H9 (cell line): ENCODE measurements around the gene PIAS4. TPM values are rescaled to one million over a fixed set of nuclear protein-coding genes. Genes with fewer than 3 reads are reported as not detected.

Source experiments
- DNase-seq: peaks from one replicate; pipeline ENCODE4 v3.0.0-alpha.2; 2017
- H2AFZ ChIP-seq: one replicate; pipeline ENCODE4 v1.6.1; 2013; ENCODE audit warnings: mild to moderate bottlenecking, low read length, control low read depth, moderate library complexity
- H2AK5ac ChIP-seq: 2 replicates; pipeline ENCODE4 v1.6.1; 2013; ENCODE audit warnings: low read length, control low read depth, mixed read lengths; ENCODE audit not compliant: insufficient read length
- H2BK120ac ChIP-seq: one replicate; pipeline ENCODE4 v1.6.1; 2013; ENCODE audit warnings: low read depth, mild to moderate bottlenecking, low read length, control low read depth, inconsistent platforms; ENCODE audit not compliant: poor library complexity, severe bottlenecking
- H2BK12ac ChIP-seq: 2 replicates; pipeline ENCODE4 v1.6.1; 2013; ENCODE audit warnings: low read length, control low read depth, mixed read lengths, low read depth; ENCODE audit not compliant: insufficient read length
- H2BK15ac ChIP-seq: 2 replicates; pipeline ENCODE4 v1.6.1; 2013; ENCODE audit warnings: low read depth, low read length, control low read depth
- H2BK20ac ChIP-seq: one replicate; pipeline ENCODE4 v1.6.1; 2013; ENCODE audit warnings: low read depth, mild to moderate bottlenecking, low read length, control low read depth, inconsistent platforms; ENCODE audit not compliant: poor library complexity, severe bottlenecking
- H2BK5ac ChIP-seq: 2 replicates; pipeline ENCODE4 v1.6.1; 2013; ENCODE audit warnings: low read length, control low read depth, mixed read lengths; ENCODE audit not compliant: insufficient read length
- H3K14ac ChIP-seq: 2 replicates; pipeline ENCODE4 v1.6.1; 2013; ENCODE audit warnings: low read length, control low read depth; ENCODE audit not compliant: insufficient read depth
- H3K18ac ChIP-seq: 2 replicates; pipeline ENCODE4 v1.6.1; 2013; ENCODE audit warnings: low read depth, mild to moderate bottlenecking, mixed read lengths, low read length, control low read depth; ENCODE audit not compliant: insufficient read length
- H3K23ac ChIP-seq: 2 replicates; pipeline ENCODE4 v1.6.1; 2013; ENCODE audit warnings: low read length, control low read depth, mixed read lengths, low read depth; ENCODE audit not compliant: insufficient read length
- H3K23me2 ChIP-seq: 2 replicates; pipeline ENCODE4 v1.6.1; 2013; ENCODE audit warnings: low read depth, mild to moderate bottlenecking, mixed read lengths, low read length, control low read depth; ENCODE audit not compliant: insufficient read length, poor library complexity, severe bottlenecking
- H3K27ac ChIP-seq: 2 replicates; pipeline ENCODE4 v1.5.1; 2013; ENCODE audit warnings: low read length, control low read depth, mixed read lengths, low read depth; ENCODE audit not compliant: insufficient read length
- H3K27me3 ChIP-seq: 2 replicates; pipeline ENCODE4 v1.6.1; 2013; ENCODE audit warnings: low read length, control low read depth, inconsistent platforms; ENCODE audit not compliant: insufficient read depth
- H3K4ac ChIP-seq: 2 replicates; pipeline ENCODE4 v1.6.1; 2013; ENCODE audit warnings: low read depth, mild to moderate bottlenecking, control low read depth, inconsistent platforms, low read length, moderate library complexity
- H3K4me1 ChIP-seq: 2 replicates; pipeline ENCODE4 v1.6.1; 2013; ENCODE audit warnings: low read length, control low read depth, inconsistent platforms; ENCODE audit not compliant: insufficient read depth
- H3K4me2 ChIP-seq: 2 replicates; pipeline ENCODE4 v1.6.1; 2013; ENCODE audit warnings: low read length, control low read depth, mixed read lengths; ENCODE audit not compliant: insufficient read length, insufficient read depth
- H3K56ac ChIP-seq: 2 replicates; pipeline ENCODE4 v1.6.1; 2013; ENCODE audit warnings: low read depth, mild to moderate bottlenecking, mixed read lengths, low read length, control low read depth; ENCODE audit not compliant: insufficient read length
- H3K79me1 ChIP-seq: 2 replicates; pipeline ENCODE4 v1.6.1; 2013; ENCODE audit warnings: low read depth, mild to moderate bottlenecking, moderate library complexity, low read length, control low read depth, inconsistent platforms; ENCODE audit not compliant: insufficient read depth, poor library complexity, severe bottlenecking
- H3K79me2 ChIP-seq: 2 replicates; pipeline ENCODE4 v1.6.1; 2013; ENCODE audit warnings: low read length, control low read depth, inconsistent platforms; ENCODE audit not compliant: insufficient read depth
- H3K9ac ChIP-seq: 2 replicates; pipeline ENCODE4 v1.6.1; 2013; ENCODE audit warnings: low read length, control low read depth, mixed read lengths; ENCODE audit not compliant: insufficient read length; ENCODE audit errors: extremely low read depth
- H3K9me3 ChIP-seq: one replicate; pipeline ENCODE4 v1.6.1; 2013; ENCODE audit warnings: low read depth, low read length, inconsistent platforms; ENCODE audit not compliant: control insufficient read depth
- H3T11ph ChIP-seq: one replicate; pipeline ENCODE4 v1.6.1; 2013; ENCODE audit warnings: mild to moderate bottlenecking, low read length, control low read depth, inconsistent platforms
- H4K20me1 ChIP-seq: one replicate; pipeline ENCODE4 v1.6.1; 2013; ENCODE audit not compliant: control insufficient read depth, insufficient read length, insufficient read depth
- H4K5ac ChIP-seq: 2 replicates; pipeline ENCODE4 v1.6.1; 2013; ENCODE audit warnings: low read depth, mild to moderate bottlenecking, mixed read lengths, low read length, control low read depth; ENCODE audit not compliant: insufficient read length
- H4K8ac ChIP-seq: replicated peaks from 2 replicates; pipeline ENCODE4 v1.6.1; 2013; ENCODE audit warnings: low read length, control low read depth, mixed read lengths, low read depth; ENCODE audit not compliant: insufficient read length
- H4K91ac ChIP-seq: 2 replicates; pipeline ENCODE4 v1.6.1; 2013; ENCODE audit warnings: low read depth, mild to moderate bottlenecking, moderate library complexity, mixed read lengths, low read length, control low read depth; ENCODE audit not compliant: insufficient read length
- H3K27ac Mint-ChIP-seq, 3 experiments: 2 replicates in 2 of 3; 3 replicates in 1 of 3; pipeline ENCODE4 v1.8.0; 2020 to 2021; ENCODE audit warnings: mixed read lengths in 3 of 3, mild to moderate bottlenecking in 1 of 3, moderate library complexity in 1 of 3
- H3K27me3 Mint-ChIP-seq: 2 replicates; pipeline ENCODE4 v1.8.0; 2021; ENCODE audit warnings: low read depth, mild to moderate bottlenecking, moderate library complexity, mixed read lengths
- H3K36me3 Mint-ChIP-seq, 3 experiments: 2 replicates in 2 of 3; 3 replicates in 1 of 3; pipeline ENCODE4 v1.8.0; 2020 to 2021; ENCODE audit warnings: low read depth in 3 of 3, mixed read lengths in 3 of 3; ENCODE audit not compliant: insufficient read depth in 1 of 3
- H3K4me1 Mint-ChIP-seq, 2 experiments: 2 replicates each; pipeline ENCODE4 v1.8.0; 2020; ENCODE audit warnings: mixed read lengths in 2 of 2
- H3K4me3 Mint-ChIP-seq, 2 experiments: 2 replicates in 1 of 2; 3 replicates in 1 of 2; pipeline ENCODE4 v1.8.0; 2020 to 2021; ENCODE audit warnings: mild to moderate bottlenecking in 2 of 2, mixed read lengths in 2 of 2, moderate library complexity in 1 of 2
- H3K9me3 Mint-ChIP-seq, 2 experiments: 2 replicates in 1 of 2; 3 replicates in 1 of 2; pipeline ENCODE4 v1.8.0; 2020; ENCODE audit warnings: mild to moderate bottlenecking in 2 of 2, mixed read lengths in 2 of 2, moderate library complexity in 1 of 2
- CTCF ChIP-seq: fragments of 200-600 bp; sonication (generic); conservative IDR thresholded peaks from 3 replicates; pipeline ENCODE4 v1.8.0; 2021; ENCODE audit warnings: antibody characterized with exemption, mild to moderate bottlenecking
- WGBS: extraction: QIAGEN DNeasy Blood & Tissue Kit; methylation state at CpG from one replicate; pipeline ENCODE4 v1.1.7; 2013; ENCODE audit warnings: missing lambda C conversion rate, low lambda C conversion rate, mixed read lengths; ENCODE audit not compliant: insufficient read length; ENCODE audit errors: extremely low coverage; 5-methylcytosine and 5-hydroxymethylcytosine counted together
- total RNA-seq: library from RNA; stranded (reverse); gene quantifications from 2 replicates; pipeline ENCODE4 v1.2.1, GENCODE V29; 2021

Gene PIAS4
- total RNA-seq, 1 experiment from 2014 or later, result 52.0 TPM

DNA sequence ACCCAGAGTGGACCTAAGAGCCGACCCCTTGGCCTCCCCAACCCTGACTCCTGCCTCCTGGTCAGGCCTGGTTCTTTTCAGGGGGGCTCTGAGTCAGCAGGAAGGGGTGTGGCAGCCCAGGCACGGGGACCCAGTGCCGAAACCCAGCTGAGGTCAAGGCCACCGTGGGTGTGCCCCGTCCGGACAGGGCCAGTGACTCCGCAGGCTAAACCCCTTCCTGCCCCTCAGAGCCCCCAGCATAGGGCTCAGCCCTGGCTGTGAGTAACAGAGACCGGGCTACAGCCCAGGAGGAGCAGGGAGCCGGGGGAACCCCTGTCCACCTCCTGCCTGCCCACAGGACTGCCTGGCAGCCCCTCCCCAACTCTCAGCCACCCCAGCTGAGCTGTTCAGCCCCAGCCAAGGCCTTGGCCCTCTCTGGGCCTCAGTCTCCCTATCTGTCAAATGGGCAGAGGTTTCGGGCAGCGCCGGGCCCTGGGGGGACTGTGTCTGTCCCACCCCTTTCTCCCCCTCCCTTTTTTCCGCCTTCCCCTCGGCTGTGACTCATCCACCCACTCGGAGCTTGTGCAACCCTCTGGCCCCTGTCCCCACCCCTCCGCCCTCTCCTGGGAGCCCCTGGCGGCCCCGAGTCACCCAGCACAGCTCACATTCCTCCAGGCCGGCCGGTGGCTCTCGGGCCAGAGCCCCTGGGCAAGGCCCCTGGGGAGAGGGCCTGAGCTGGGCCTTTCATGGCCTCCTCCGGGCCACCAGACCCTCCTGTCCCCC is 50.6 kb downstream of the PIAS4 start:
- H3K9ac ChIP-seq, result no peak overlapping the region
- peak; percentile 38 for DNase-seq

More for the DNA sequence above, 50.6 kb downstream of the PIAS4 start:
- no peak overlapping the region for H2BK5ac ChIP-seq
- no peaks in the 10 kb centered on the region for H3K23me2 ChIP-seq
- H3K79me1 ChIP-seq, result peaks cover 10% of the 10 kb centered on the region
- H2AK5ac ChIP-seq, result no peak overlapping the region
- H2BK15ac ChIP-seq, result no peak overlapping the region
- H2AFZ ChIP-seq, result no peak overlapping the region
- no peaks in the 10 kb centered on the region for H3K27me3 ChIP-seq
- H3T11ph ChIP-seq, result no peak overlapping the region
- H3K23ac ChIP-seq, result no peak overlapping the region
- Mint-ChIP-seq H3K27ac (peak overlapping the region; percentile 14 to 70 (median 61); a peak in 1 of 7 replicates), H3K4me3 (no peak overlapping the region), H3K4me1 (peaks cover 3 to 18% of the 10 kb centered on the region in 2 experiments), H3K36me3 (peaks cover 13 to 30% (median 23%) of the 10 kb centered on the region in 3 experiments), H3K9me3 (no peaks in the 10 kb centered on the region), H3K27me3 (no peaks in the 10 kb centered on the region; the same call in 1 of the 2 replicates)
- no peak overlapping the region for H4K91ac ChIP-seq
- H4K20me1 ChIP-seq, result peaks cover 4% of the 10 kb centered on the region
- no peak overlapping the region for H2BK12ac ChIP-seq
- no peak overlapping the region for H3K14ac ChIP-seq
- no peak overlapping the region for H2BK20ac ChIP-seq
- no peak overlapping the region for H3K4ac ChIP-seq
- no peak overlapping the region for H2BK120ac ChIP-seq
- TF ChIP-seq CTCF, result no peak
- no peak overlapping the region for H3K27ac ChIP-seq
- no peaks in the 10 kb centered on the region; the same call in 1 of the 2 replicates for H3K4me1 ChIP-seq
- peaks cover 33% of the 10 kb centered on the region; the same call in 1 of the 2 replicates for H3K79me2 ChIP-seq
- H4K8ac ChIP-seq, result no peak overlapping the region
- no CpG with 5 or more reads among the region's 22 CpGs for WGBS
- no peaks in the 10 kb centered on the region for H3K9me3 ChIP-seq
- H3K56ac ChIP-seq, result no peak overlapping the region
- H4K5ac ChIP-seq, result no peak overlapping the region
- H3K4me2 ChIP-seq, result no peak overlapping the region
- H3K18ac ChIP-seq, result no peak overlapping the region
